Fibroblast of mammary gland (primary cell): ENCODE results near the gene RFX1.

Experiments used
- DNase-seq: peaks from one replicate; pipeline ENCODE4 v3.0.0-alpha.2; 2010; ENCODE audit warnings: low read depth
- H3K4me3 ChIP-seq: 2 replicates; pipeline ENCODE4 v1.5.1; 2011; ENCODE audit warnings: low read depth, mild to moderate bottlenecking, low read length, moderate library complexity; ENCODE audit not compliant: control insufficient read depth
- TF ChIP-seq, protein P1 (sequence below): conservative IDR thresholded peaks from 2 replicates; pipeline ENCODE4 v1.5.1; 2011; ENCODE audit warnings: low read depth, low read length, inconsistent platforms; ENCODE audit not compliant: control insufficient read depth, insufficient read depth

The RFX1 gene

DNA sequence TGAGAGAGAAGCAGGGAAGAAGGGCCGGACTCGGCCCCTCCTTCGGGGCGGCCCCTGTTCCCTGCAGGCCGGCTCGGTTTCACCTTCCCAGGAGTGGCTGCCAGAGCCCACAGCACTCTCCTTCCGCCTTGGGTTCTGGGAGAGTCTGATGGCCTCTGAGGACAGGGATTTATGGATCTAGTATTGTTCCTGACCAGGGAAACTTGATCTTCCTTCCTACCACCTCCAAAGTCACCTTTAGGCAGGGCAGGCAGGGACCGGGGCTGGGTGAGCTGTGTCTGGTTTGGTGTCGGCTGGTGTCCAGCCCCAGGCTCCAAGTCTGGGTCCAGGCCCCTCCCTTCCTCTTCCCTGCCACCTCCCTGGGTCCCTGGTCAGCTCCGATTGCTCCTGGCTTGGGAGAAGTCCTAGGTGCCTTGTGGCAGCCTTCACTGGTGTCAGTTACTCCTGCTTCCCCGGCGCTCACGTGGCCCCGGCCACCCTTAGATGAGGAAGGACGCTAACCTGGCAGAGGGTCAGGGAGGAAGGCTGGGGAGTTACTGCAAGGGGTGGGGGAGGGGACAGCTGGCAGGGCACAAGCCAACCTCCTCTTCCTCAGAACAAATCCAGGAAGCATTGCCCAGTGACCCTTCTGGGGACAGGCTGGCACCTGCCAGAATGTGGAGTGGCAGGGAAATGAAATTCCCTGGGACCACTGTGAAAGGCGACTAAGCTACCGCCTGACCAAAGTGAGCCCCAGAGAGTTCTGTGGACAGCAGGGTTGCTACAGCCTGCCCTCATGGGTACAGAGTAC, 18.8 kb downstream of the RFX1 start:
- TF ChIP-seq, protein P1, sequence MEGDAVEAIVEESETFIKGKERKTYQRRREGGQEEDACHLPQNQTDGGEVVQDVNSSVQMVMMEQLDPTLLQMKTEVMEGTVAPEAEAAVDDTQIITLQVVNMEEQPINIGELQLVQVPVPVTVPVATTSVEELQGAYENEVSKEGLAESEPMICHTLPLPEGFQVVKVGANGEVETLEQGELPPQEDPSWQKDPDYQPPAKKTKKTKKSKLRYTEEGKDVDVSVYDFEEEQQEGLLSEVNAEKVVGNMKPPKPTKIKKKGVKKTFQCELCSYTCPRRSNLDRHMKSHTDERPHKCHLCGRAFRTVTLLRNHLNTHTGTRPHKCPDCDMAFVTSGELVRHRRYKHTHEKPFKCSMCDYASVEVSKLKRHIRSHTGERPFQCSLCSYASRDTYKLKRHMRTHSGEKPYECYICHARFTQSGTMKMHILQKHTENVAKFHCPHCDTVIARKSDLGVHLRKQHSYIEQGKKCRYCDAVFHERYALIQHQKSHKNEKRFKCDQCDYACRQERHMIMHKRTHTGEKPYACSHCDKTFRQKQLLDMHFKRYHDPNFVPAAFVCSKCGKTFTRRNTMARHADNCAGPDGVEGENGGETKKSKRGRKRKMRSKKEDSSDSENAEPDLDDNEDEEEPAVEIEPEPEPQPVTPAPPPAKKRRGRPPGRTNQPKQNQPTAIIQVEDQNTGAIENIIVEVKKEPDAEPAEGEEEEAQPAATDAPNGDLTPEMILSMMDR, result no peak
- H3K4me3 ChIP-seq, result no peak overlapping the region
- no peak for DNase-seq

DNA sequence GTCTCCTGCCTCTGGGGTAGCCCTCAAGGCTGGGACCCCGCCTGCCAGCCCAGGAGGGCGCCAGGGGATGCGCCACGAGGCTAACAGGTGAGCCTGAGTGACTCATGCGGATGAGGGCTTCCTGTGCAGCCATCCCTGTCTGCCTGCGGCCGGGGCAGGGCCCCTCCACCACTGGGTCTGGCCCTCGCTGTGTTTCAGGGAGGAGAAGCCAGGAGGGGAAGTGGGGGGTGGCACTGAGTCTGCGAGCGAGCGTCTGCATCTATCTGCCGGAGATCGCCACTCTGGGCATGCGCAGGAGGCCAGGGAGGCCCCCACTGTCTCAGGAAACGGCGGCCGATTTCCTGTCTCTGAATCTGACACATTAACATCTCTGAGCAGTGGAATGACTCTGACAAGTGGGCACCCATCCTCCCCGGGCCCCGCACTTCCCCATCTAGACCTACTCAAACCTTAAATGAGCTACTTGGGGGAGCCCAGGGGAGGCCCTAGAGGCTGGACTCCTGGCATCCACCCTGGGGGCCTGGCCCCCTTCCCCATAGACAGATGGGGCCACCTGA, 19.7 kb downstream of the RFX1 start:
- peak; percentile 57 for DNase-seq
- TF ChIP-seq, protein P1, result no peak
- no peak overlapping the region for H3K4me3 ChIP-seq

DNA sequence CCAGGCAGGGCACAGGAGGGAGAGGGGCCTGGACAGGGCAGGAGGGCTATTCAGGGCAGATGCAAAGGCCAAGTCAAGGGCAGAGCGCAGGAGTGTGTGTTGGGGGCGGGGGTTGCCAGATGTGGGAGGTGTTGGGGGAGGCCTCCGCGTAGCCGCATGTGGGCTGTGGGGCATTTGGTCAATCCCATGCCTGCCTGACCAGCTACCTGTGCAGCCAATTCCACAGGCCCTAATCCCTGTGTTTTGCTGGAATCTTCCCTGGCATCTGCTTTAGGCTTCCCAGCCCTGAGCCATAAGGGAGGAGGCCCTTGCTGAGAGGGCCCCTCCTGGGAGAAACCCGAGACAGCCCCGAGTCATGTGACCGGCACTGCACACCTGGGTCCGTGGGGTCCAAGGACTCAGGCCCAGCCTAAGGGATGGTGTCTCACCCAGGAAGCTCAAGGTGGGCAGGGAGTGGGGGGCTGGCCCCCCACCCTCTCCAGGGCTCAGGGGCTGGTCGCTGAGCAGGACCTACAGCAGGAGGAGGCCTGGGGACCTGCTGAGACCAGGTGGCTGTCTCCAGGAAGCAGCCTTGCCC, 20.3 kb downstream of the RFX1 start:
- TF ChIP-seq, protein P1, result no peak
- DNase-seq, result no peak
- no peak overlapping the region for H3K4me3 ChIP-seq

DNA sequence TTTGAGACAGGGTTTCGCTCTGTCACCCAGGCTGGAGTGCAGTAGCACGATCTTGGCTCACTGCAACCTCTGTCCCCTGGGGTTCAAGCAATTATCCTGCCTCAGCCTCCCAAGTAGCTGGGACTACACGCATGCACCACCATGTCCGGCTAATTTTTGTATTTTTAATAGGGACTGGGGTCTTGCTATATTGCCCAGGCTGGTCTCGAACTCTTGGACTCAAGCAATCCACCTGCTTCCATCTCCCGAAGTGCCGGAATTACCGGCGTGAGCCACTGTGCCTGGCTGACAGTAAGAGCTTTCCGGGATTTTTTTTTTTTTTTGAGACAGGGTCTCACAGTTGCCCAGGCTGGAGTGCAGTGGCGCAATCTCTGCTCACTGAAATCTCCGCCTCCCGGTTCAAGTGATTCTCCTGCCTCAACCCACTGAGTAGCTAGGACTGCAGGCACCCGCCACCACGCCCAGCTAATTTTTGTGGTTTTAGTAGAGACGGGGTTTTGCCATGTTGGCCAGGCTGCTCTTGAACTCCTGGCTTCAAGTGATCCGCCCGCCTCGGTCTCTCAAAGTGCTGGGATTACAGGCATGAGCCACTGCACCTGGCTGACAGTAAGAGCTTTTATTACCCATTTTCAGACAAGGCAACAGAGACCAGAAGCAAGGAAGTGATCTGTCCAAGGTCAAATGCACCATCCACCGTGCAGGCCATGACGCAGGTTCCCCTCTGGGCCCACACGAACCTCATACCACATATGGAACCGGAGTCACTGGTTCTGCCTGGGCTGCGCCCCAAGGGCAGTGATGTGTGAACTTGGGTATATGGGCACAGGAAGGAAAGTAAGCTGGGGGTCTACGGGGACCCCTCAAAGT, 21.0 kb downstream of the RFX1 start:
- H3K4me3 ChIP-seq, result no peak overlapping the region
- DNase-seq, result no peak
- TF ChIP-seq, protein P1, result no peak

DNA sequence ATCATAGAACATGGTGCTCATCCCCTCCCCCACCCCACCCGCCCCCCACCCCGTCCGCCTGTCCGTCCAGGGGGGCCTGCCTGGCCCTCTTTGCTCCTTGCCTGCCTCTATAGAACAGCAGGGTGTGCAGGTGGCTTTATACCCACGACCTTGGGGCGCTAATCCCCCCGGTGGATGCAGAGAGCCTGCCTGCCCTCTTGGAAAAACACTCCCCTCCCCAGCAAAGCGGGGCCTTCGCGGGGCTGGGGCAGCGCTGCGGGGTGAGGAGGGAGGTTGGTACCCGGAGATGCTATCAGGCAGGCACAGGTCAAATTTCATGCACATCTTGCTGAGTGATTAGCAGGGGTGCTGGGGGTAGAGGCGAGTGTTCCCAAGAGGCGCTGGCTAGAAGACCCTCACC, 21.9 kb downstream of the RFX1 start:
- DNase-seq, result no peak
- H3K4me3 ChIP-seq, result no peak overlapping the region
- TF ChIP-seq, protein P1, result no peak

DNA sequence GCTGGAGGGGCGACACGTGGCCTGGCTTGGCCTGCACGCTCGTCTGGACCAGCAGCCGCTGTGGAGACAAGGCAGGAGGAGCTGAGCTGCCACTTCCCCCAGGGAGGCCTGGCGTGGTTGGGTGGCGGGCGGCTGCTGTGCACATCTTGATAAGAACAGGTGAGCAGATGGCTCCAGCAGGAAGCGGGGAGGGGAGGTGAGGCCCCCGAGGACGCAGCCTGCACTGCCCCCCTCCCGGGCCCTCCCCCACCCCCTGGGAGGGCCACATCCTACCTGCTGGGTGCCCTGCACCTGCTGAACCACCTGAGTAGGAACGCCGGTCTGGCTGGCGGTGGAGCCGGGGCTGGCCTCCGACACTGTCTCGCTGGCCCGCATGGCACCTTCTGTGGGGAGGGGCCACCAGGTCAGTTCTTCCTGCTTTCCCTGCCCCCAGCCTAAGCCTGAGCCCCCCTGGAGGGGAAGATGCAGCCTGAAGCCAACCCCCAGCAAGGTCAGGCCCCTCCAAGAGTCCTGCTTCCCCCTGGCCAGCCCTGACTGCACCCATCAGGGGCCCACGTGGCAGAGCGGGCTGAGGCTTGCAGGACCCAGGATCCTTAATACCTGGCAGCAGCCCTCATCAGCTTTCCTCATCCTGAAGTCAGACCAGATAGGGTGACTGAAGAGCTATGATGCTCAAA, 22.8 kb downstream of the RFX1 start:
- no peak for DNase-seq
- TF ChIP-seq, protein P1, result no peak
- H3K4me3 ChIP-seq, result no peak overlapping the region
